SK-N-SH (cell line): ENCODE measurements around the gene OR5C1. TPM values are rescaled to one million over a fixed set of nuclear protein-coding genes. Genes with fewer than 3 reads are reported as not detected.
A peak's percentile ranks its signal among the peaks of the same experiment; 100 is the strongest.

Source experiments
- CTCF ChIA-PET: fragments of 300-600, 350-600 bp; formaldehyde crosslinking; extraction: SDS; loops from one replicate; lab custom pipeline; 2021; lab: Yijun Ruan, JAX
- POLR2A ChIA-PET: fragments of 350-600 bp; sonication (Branson Sonifier 250); formaldehyde crosslinking; extraction: SDS; loops from one replicate; lab custom pipeline; 2020; ENCODE audit warnings: antibody characterized with exemption, inconsistent platforms; lab: Yijun Ruan, JAX
- DNase-seq: peaks from one replicate; pipeline ENCODE4 v3.0.0; 2012
- H2AFZ ChIP-seq: fragments of 200-600 bp; sonication (generic); 2 replicates; pipeline ENCODE4 v1.8.1; 2016; ENCODE audit warnings: antibody characterized with exemption, mild to moderate bottlenecking, low read depth
- H3F3A ChIP-seq: fragments of 200-600 bp; sonication (generic); replicated peaks from 2 replicates; pipeline ENCODE3; 2016; ENCODE audit warnings: antibody characterized with exemption, mild to moderate bottlenecking; ENCODE audit not compliant: insufficient read depth
- H3K27ac ChIP-seq, 2 experiments: fragments of 200-500 bp in 1 of 2; fragments of 200-600 bp in 1 of 2; sonication (Bioruptor generic) in 1 of 2; sonication (generic), shearing (Covaris generic) in 1 of 2; 2 replicates each; pipeline versions ENCODE4 v1.5.1 to v1.6.1; 2014 to 2016; ENCODE audit warnings: low read depth in 2 of 2, inconsistent platforms in 1 of 2, low read length in 1 of 2, mild to moderate bottlenecking in 1 of 2, mixed read lengths in 1 of 2
- H3K27me3 ChIP-seq: fragments of 200-600 bp; sonication (generic), shearing (Covaris generic); 2 replicates; pipeline ENCODE4 v1.6.1; 2016; ENCODE audit warnings: mixed run types; ENCODE audit not compliant: insufficient read depth
- H3K36me3 ChIP-seq, 2 experiments: fragments of 200-500 bp in 1 of 2; fragments of 200-600 bp in 1 of 2; sonication (Bioruptor generic) in 1 of 2; sonication (generic) in 1 of 2; replicated peaks in 1 of 2; 2 replicates each; pipeline versions ENCODE3 to v1.5.1; 2014 to 2016; ENCODE audit warnings: low read length in 1 of 2, mild to moderate bottlenecking in 1 of 2; ENCODE audit not compliant: insufficient read depth in 2 of 2, control insufficient read depth in 1 of 2
- H3K4me1 ChIP-seq, 2 experiments: fragments of 200-500 bp in 1 of 2; fragments of 200-600 bp in 1 of 2; sonication (Bioruptor generic) in 1 of 2; sonication (generic), shearing (Covaris generic) in 1 of 2; 2 replicates each; pipeline versions ENCODE4 v1.5.1 to v1.6.1; 2014 to 2016; ENCODE audit warnings: low read depth in 1 of 2, low read length in 1 of 2, mixed run types in 1 of 2; ENCODE audit not compliant: insufficient read depth in 2 of 2, control insufficient read depth in 1 of 2
- H3K4me2 ChIP-seq: fragments of 200-600 bp; sonication (generic), shearing (Covaris generic); 2 replicates; pipeline ENCODE4 v1.6.1; 2017; ENCODE audit warnings: mixed run types
- H3K4me3 ChIP-seq, 2 experiments: fragments of 200-500 bp in 1 of 2; fragments of 200-600 bp in 1 of 2; sonication (Bioruptor generic) in 1 of 2; sonication (generic), shearing (Covaris generic) in 1 of 2; 2 replicates each; pipeline versions ENCODE4 v1.5.1 to v1.8.1; 2014 to 2016; ENCODE audit warnings: low read depth in 2 of 2, inconsistent platforms in 1 of 2, low read length in 1 of 2, mild to moderate bottlenecking in 1 of 2, mixed read lengths in 1 of 2, moderate library complexity in 1 of 2
- H3K79me2 ChIP-seq: fragments of 200-600 bp; sonication (generic); 2 replicates; pipeline ENCODE4 v1.8.1; 2017; ENCODE audit warnings: mild to moderate bottlenecking; ENCODE audit not compliant: insufficient read depth
- H3K9ac ChIP-seq: fragments of 200-600 bp; sonication (generic); 2 replicates; pipeline ENCODE4 v1.6.1; 2017; ENCODE audit warnings: mixed run types
- H3K9me2 ChIP-seq: fragments of 200-600 bp; sonication (generic); 2 replicates; pipeline ENCODE4 v1.6.1; 2017; ENCODE audit warnings: mixed run types
- H3K9me3 ChIP-seq: fragments of 200-600 bp; sonication (generic); 2 replicates; pipeline ENCODE4 v1.6.1; 2017; ENCODE audit warnings: mixed run types, mild to moderate bottlenecking, moderate library complexity
- H4K20me1 ChIP-seq: fragments of 200-600 bp; sonication (generic); 2 replicates; pipeline ENCODE4 v1.6.1; 2017; ENCODE audit warnings: mild to moderate bottlenecking, mixed run types; ENCODE audit not compliant: insufficient read depth
- ELF1 ChIP-seq: IDR thresholded peaks from 2 replicates; pipeline ENCODE4 v1.4.0; 2012
- EP300 ChIP-seq, 2 experiments: IDR thresholded peaks; 2 replicates each; pipeline versions ENCODE4 v1.4.0 to v1.6.1; 2012; ENCODE audit warnings: borderline replicate concordance in 1 of 2, low read depth in 1 of 2, low read length in 1 of 2
- FOSL2 ChIP-seq: IDR thresholded peaks from 2 replicates; pipeline ENCODE4 v1.4.0; 2012; ENCODE audit warnings: low read depth, mild to moderate bottlenecking, moderate library complexity, borderline replicate concordance
- FOXM1 ChIP-seq: IDR thresholded peaks from 2 replicates; pipeline ENCODE4 v1.4.0; 2012; ENCODE audit warnings: low read depth, mild to moderate bottlenecking
- GABPA ChIP-seq: IDR thresholded peaks from 2 replicates; pipeline ENCODE4 v1.4.0; 2012; ENCODE audit warnings: low read depth, mild to moderate bottlenecking
- GATA2 ChIP-seq: sonication (generic); formaldehyde crosslinking; IDR thresholded peaks from 2 replicates; pipeline ENCODE4 v1.5.0; 2020; ENCODE audit warnings: mild to moderate bottlenecking, missing genetic modification reagents
- JUND ChIP-seq: IDR thresholded peaks from 2 replicates; pipeline ENCODE4 v1.4.0; 2012
- MEF2A ChIP-seq: IDR thresholded peaks from 2 replicates; pipeline ENCODE4 v1.4.0; 2012; ENCODE audit warnings: low read depth, borderline replicate concordance
- NRF1 ChIP-seq: IDR thresholded peaks from 2 replicates; pipeline ENCODE4 v1.6.1; 2012; ENCODE audit warnings: low read depth, mild to moderate bottlenecking, low read length
- POLR2AphosphoS5 ChIP-seq: IDR thresholded peaks from 2 replicates; pipeline ENCODE4 v1.6.1; 2012; ENCODE audit warnings: low read depth, low read length
- RAD21 ChIP-seq: IDR thresholded peaks from 2 replicates; pipeline ENCODE4 v1.6.1; 2012; ENCODE audit warnings: mild to moderate bottlenecking, low read length
- RCOR1 ChIP-seq: fragments of 150-350 bp; IDR thresholded peaks from 2 replicates; pipeline ENCODE4 v1.6.1; 2017; ENCODE audit warnings: antibody characterized with exemption, low read length
- REST ChIP-seq: IDR thresholded peaks from 2 replicates; pipeline ENCODE4 v1.6.1; 2012; ENCODE audit warnings: mild to moderate bottlenecking, low read depth, low read length, moderate library complexity
- RFX5 ChIP-seq: IDR thresholded peaks from 2 replicates; pipeline ENCODE4 v1.6.1; 2012; ENCODE audit warnings: mild to moderate bottlenecking, improper control_type of control experiment, low read length
- RXRA ChIP-seq: IDR thresholded peaks from 2 replicates; pipeline ENCODE4 v1.4.0; 2012; ENCODE audit warnings: low read depth, mild to moderate bottlenecking, borderline replicate concordance
- SMC3 ChIP-seq: IDR thresholded peaks from 2 replicates; pipeline ENCODE4 v1.6.1; 2012; ENCODE audit warnings: low read depth, low read length, improper control_type of control experiment
- TAF1 ChIP-seq: IDR thresholded peaks from 2 replicates; pipeline ENCODE4 v1.6.1; 2012; ENCODE audit warnings: low read depth, mild to moderate bottlenecking, low read length, moderate library complexity, borderline replicate concordance
- TCF12 ChIP-seq: IDR thresholded peaks from 2 replicates; pipeline ENCODE4 v1.4.0; 2012
- TEAD4 ChIP-seq: IDR thresholded peaks from 2 replicates; pipeline ENCODE4 v1.4.0; 2012; ENCODE audit warnings: mild to moderate bottlenecking, borderline replicate concordance; ENCODE audit not compliant: insufficient read depth
- USF2 ChIP-seq: fragments of 150-350 bp; IDR thresholded peaks from 2 replicates; pipeline ENCODE4 v1.6.1; 2017; ENCODE audit warnings: antibody characterized with exemption, low read length, low read depth, borderline replicate concordance
- YY1 ChIP-seq: IDR thresholded peaks from 2 replicates; pipeline ENCODE4 v1.4.0; 2012; ENCODE audit warnings: low read depth, mild to moderate bottlenecking
- ZBTB33 ChIP-seq: IDR thresholded peaks from 2 replicates; pipeline ENCODE4 v1.4.0; 2012; ENCODE audit warnings: low read depth, borderline replicate concordance
- WGBS: methylation state at CpG from one replicate; pipeline ENCODE4 v1.1.6; 2017; ENCODE audit warnings: low lambda C conversion rate; 5-methylcytosine and 5-hydroxymethylcytosine counted together
- polyA plus RNA-seq, 3 experiments: library from polyadenylated mRNA; depleted of rRNA; stranded (reverse); fragments of >200 nt; gene quantifications; 2 replicates each; pipeline ENCODE4 v1.2.3, GENCODE V29; 2012

Gene OR5C1
- polyA plus RNA-seq, 1 of the 3 experiments (the other 2 are of a cell fraction): not detected

GRCh38 chr9:122777935-122778627 lies 10.7 kb upstream of the OR5C1 start:
- no peaks in the 10 kb centered on the region for H3K9me2 ChIP-seq
- TF ChIP-seq RAD21: no peak
- TF ChIP-seq POLR2AphosphoS5: no peak
- no peak for TF ChIP-seq YY1
- TF ChIP-seq SMC3: no peak
- no peak for TF ChIP-seq GABPA
- TF ChIP-seq TCF12: peak; percentile 10; the same call in 1 of the 2 replicates
- no peak for TF ChIP-seq USF2
- no peak for TF ChIP-seq MEF2A
- TF ChIP-seq, all 33 proteins: peak for 1
- DNase-seq: no peak

GRCh38 chr9:122779181-122779580 lies 9.6 kb upstream of the OR5C1 start:
- Histone ChIP-seq H3K9me3 (no peaks in the 10 kb centered on the region), H3K4me2 (no peak overlapping the region), H3K79me2 (no peaks in the 10 kb centered on the region), H3K9me2 (no peaks in the 10 kb centered on the region), H4K20me1 (no peaks in the 10 kb centered on the region), H3K36me3 (no peaks in the 10 kb centered on the region), H3K27ac (no peak overlapping the region), H2AFZ (no peak overlapping the region), H3K4me1 (no peaks in the 10 kb centered on the region), H3K4me3 (no peak overlapping the region), H3F3A (no peaks in the 10 kb centered on the region), H3K9ac (no peak overlapping the region), H3K27me3 (no peaks in the 10 kb centered on the region)
- 35% methylated on average over 3 of the region's 3 CpGs for WGBS
- no peak for DNase-seq
- CTCF ChIA-PET: no interaction called here
- POLR2A ChIA-PET: interaction anchor here (0.6 to 0.7 kb wide), 2 partner anchors 35 to 400 kb away, joined by 3 read pairs; no protein-coding TSS in a partner anchor
- TF ChIP-seq GATA2 (CRISPR knock-in tag) (no peak), ELF1 (no peak), USF2 (no peak), JUND (no peak), EP300 (IDR thresholded peaks at IDR 0.05; ENCODE audit: borderline replicate concordance in 1 of 2, low read depth in 1 of 2, low read length in 1 of 2) (no peak), RFX5 (no peak), TAF1 (no peak), TEAD4 (no peak), RXRA (no peak), GABPA (no peak), RCOR1 (no peak), FOSL2 (no peak), NRF1 (no peak), FOXM1 (no peak), REST (no peak), ZBTB33 (no peak)

More at GRCh38 chr9:122777935-122778627, 10.7 kb upstream of the OR5C1 start:
- Histone ChIP-seq H3K4me1 (no peaks in the 10 kb centered on the region), H3K27ac (no peak overlapping the region), H2AFZ (no peak overlapping the region), H3K4me2 (no peak overlapping the region), H3K27me3 (no peaks in the 10 kb centered on the region), H4K20me1 (no peaks in the 10 kb centered on the region), H3K4me3 (no peak overlapping the region), H3K36me3 (no peaks in the 10 kb centered on the region), H3K9me3 (no peaks in the 10 kb centered on the region), H3K9ac (no peak overlapping the region), H3K79me2 (no peaks in the 10 kb centered on the region), H3F3A (no peaks in the 10 kb centered on the region)
- ChIA-PET CTCF (no interaction called here), POLR2A (no interaction called here)
- WGBS: 8% methylated on average over 3 of the region's 3 CpGs
